Skeletal muscle cell (primary cell): Measurements from ENCODE around the gene SLC7A4.
A peak's percentile ranks its signal among the peaks of the same experiment; 100 is the strongest.
"Not testable (repeated sequence)": the region's sequence is repeated elsewhere in the genome, so short reads cannot be mapped to it uniquely, and the experiment has no call there.

Experiments
- DNase-seq: peaks from one replicate; pipeline ENCODE4 v3.0.0-alpha.2; 2010; ENCODE audit warnings: low read depth
- H3K4me3 ChIP-seq: 2 replicates; pipeline ENCODE4 v1.5.1; 2011; ENCODE audit warnings: low read depth, mild to moderate bottlenecking, control low read depth, low read length, moderate library complexity

The SLC7A4 gene, protein sequence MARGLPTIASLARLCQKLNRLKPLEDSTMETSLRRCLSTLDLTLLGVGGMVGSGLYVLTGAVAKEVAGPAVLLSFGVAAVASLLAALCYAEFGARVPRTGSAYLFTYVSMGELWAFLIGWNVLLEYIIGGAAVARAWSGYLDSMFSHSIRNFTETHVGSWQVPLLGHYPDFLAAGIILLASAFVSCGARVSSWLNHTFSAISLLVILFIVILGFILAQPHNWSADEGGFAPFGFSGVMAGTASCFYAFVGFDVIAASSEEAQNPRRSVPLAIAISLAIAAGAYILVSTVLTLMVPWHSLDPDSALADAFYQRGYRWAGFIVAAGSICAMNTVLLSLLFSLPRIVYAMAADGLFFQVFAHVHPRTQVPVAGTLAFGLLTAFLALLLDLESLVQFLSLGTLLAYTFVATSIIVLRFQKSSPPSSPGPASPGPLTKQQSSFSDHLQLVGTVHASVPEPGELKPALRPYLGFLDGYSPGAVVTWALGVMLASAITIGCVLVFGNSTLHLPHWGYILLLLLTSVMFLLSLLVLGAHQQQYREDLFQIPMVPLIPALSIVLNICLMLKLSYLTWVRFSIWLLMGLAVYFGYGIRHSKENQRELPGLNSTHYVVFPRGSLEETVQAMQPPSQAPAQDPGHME

DNA sequence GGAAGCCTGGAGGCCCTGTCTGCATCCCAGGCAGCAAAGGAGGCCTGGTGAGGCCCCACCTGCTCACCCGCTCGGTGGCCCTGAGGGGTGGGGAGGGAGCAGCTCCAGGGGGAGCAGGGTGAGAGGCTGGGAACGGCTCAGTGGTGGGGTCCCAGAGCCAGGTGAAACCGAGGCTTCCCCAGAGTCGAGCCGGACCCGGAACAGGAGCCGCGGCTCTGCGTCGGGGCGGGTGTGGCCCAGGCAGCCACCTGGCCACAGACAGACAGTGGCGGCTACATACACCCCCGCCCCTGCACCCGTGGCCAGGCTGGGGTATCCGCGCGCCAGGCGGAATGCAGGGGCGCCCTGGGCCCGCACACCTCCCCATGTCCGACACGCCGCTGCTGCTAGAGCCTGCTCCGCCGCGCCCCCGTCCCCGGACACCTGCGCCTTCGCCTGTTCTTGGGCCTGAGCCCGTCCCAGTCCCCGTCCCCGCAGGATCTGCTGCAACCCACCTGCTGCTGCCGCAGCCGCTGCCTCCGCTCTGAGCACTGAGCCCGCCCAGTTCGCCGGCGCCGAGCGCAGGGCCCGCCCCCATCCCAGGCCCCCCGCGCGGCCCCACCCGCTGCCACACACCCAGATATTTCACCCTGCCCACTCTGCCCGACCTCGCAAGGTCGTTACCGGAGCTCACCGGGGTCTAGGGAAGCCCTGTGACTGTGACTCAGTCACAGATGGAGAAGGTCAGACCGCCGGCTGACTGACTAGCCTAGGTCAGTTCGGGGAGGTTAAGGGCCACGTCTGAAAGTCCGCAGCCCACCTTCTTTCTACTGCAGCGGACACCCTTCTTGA lies at the start of gene SLC7A4:
SLC7A4 (minus strand) TSS at position 525 of the 831 bp plus-strand sequence. CDS start 749 bp downstream, outside the sequence.
- no peak for DNase-seq
- H3K4me3 ChIP-seq: peak within 1 kb of the TSS; percentile 11

DNA sequence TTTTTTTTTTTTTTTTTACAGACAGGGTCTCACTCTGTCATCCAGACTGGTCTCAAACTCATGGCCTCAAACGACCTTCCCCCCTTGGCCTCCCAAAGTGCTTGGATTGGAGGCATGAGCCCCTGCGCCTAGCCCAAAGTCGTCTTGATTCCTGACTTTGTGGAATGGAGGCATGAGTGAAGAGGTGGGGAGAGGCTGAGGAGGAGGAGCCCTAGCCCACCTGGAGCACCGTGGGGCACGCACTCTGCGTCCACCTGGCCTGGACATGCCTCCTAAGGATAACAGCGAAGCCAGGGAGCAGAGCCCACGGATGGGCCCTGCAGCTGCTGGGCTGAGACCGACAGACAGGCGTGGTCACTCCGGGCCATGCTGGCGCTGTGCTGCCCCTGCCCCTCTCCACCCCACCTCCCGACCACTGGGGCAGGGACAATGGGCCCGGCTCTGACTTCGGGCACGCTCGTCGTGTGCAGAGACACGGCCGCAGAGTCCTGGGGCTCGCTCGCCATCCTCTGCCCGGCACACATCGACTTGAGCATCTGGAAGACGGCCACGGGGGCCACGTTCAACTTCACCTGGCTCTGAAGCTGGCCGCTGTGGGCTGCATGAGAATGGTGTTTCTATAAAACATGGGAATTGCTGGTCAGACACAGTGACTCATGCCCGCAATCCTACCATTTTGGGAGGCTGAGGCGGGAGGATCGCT lies 48.2 kb upstream of the SLC7A4 start:
- no peak for DNase-seq
- no peak overlapping the region for H3K4me3 ChIP-seq

DNA sequence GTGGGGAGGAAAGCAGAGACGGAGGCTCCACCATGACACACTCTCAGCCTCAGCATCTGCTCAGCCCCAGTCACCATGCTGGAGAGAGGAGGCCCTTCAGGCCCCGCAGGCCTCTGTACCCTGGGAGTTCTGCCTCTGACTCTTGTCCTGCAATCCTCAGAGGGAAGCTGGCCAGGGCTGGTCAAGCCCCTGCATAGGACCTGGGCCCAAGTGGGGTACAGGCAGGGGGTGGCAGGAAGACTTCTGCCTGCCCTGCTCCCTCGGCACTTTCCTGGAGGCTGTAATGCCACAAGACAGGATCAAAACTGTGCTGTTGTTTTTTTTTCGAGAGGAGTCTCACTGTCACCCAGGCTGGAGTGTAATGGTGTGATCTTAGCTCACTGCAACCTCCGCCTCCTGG lies 47.1 kb upstream of the SLC7A4 start:
- DNase-seq: no peak
- no peak overlapping the region for H3K4me3 ChIP-seq

DNA sequence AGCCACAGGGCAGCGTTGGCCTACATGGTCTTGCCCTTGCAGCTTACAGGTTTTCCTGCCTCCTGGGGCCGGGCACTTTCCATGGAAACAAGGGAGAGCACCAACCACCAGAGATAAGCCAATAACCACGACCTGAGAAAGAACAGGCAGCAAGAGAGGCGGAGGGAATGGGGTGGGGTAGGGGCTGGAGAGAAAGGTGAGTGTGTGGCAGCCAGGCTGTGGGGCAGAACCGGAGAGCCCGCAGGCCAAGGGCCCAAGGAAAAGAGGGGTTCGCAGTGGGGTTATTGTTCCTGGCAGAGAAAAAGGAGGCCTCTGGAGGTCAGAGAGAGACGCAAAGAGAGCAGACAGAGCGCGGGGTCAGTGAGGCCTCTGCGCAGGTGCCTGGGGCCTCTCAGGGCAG lies 46.6 kb upstream of the SLC7A4 start:
- no peak for DNase-seq

DNA sequence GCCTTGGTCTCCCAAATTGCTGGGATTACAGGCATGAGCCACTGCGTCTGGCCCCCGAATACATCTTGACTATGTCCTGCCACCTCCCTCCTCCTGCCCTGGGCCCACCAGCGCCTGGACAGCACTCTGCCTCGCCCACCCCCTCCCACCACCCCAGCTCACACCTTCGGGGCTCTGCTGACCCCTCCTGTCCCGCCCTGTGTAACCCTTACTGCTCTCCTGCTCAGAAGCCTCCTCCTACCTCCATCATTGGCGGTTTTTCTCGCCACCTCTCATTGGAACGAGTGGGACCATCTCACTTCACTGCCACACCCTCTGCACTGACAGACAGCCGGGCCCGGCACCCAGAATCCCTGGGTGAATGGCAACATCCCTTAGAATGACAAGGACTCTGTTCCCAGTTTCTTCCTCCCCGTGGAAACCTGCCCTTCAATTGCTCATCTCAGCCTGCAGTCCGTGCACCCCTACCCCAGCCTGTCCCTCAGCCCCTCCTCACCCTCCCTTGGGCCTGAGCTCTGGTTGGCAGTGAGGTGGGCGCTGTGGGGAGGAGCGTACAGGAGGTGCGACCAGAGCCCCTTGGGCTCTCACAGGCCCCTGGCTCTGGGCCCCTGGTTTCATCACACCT lies 45.6 kb upstream of the SLC7A4 start:
- DNase-seq: no peak
- no peak overlapping the region for H3K4me3 ChIP-seq

More for the DNA sequence above, 46.6 kb upstream of the SLC7A4 start:
- no peak overlapping the region for H3K4me3 ChIP-seq

DNA sequence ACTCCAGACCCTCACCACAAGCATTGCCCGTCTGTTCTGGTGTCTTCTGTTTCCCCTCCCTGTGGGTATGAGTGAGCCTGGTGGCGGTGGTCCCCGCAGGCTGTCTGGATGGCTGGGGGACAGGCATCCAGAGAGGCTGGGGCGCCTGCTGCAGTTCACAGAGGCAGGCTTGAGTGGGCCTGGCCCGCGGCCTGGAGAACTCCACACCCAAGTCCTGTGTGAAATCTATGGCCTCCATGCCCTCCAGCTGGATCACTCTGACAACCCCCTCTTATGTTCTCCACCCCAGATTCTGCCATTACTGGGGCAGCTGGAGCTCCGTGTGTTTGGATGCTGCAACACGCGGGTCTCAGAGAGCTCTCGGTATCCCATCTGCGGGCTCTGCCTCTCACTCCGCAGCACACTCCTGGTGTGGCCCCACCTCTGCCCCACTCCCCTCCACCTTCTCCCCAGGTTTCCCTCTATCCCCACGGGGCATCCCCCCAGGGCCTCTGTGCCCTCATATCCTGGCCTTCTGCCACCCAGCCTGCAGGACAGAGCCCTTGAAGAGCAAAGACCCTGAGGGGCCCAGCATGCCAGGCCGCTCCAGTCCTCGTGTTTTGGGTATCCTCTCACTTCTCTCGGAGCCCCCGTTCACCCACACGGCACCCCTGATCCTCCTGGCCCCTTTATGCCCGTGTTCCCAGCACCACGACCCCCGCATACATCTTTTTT lies 44.7 kb upstream of the SLC7A4 start:
- no peak overlapping the region for H3K4me3 ChIP-seq
- no peak for DNase-seq

DNA sequence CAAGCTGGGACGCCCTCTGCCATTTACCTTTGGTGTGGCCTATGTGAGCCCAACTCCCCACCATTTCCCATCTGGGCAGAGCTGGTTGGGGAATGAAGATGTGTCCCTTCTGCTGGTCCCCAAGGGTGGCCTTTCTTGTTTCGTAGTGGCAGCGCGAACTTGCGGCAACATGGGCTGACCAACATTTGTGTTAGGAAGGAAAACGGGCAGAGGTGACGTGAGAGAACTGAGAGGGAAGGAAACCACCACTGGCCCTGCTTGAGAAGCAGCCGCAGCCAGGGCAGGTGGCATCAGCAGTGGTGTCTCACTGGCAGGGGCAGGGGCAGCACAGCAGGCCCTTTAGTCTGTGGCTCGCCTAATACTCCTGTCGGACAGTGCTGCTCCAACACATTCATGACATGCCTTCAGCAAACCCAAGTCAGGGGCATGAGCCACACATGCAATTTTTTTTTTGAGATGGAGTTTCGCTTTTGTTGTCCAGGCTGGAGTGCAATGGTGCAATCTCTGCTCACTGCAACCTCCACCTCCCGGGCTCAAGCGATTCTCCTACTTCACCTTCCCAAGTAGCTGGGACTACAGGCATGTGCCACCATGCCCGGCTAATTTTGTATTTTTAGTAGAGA lies 43.3 kb upstream of the SLC7A4 start:
- no peak overlapping the region for H3K4me3 ChIP-seq
- DNase-seq: no peak

DNA sequence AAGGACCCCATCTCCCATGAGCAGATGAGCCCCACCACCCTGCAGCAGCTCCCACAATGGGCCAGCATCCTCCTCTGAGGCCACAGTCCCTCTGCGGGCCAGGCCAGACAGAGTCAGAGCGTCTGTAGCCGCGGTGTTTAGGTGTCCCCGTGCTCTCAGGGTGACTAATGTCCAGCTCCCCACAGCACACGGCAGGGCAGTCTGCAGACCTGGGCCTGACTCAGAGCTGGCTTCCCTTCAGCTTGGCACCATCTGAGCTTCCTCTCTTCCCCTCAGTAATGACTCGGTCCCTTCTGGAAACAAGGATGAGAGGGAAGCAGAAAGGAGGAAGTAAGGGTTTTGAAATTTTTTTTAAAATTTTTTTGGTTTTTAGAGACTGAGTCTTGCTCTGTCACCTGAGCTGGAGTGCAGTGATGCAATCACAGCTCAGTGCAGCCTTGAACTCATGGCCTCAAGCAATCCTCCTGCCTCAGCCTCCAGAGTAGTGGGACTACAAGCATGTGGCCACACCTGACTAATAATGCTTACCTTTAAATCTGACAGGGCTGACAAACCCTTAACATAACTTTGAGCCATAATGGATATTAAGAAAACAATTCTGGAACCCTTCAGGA lies 41.8 kb upstream of the SLC7A4 start:
- DNase-seq: peak; percentile 10
- no peak overlapping the region for H3K4me3 ChIP-seq

DNA sequence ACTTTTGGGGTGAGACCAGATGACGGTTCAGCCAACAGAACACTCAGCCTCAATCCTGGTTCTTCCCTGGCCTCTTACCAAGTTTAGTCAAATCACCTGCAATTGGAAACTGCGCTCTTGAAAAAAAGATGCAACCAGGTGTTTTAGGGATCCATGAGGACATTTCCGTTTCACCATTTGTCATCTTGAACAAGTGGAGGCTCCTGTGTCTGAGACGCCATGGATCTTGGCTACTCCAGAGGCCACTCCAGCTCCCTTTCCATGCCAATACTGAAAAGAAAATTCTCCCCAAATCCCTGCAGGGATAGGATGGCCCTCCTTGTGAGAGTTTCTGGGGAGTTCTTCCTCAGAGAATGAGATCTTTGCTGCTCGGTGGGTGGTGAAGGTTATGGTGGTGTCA lies 41.1 kb upstream of the SLC7A4 start:
- DNase-seq: no peak

DNA sequence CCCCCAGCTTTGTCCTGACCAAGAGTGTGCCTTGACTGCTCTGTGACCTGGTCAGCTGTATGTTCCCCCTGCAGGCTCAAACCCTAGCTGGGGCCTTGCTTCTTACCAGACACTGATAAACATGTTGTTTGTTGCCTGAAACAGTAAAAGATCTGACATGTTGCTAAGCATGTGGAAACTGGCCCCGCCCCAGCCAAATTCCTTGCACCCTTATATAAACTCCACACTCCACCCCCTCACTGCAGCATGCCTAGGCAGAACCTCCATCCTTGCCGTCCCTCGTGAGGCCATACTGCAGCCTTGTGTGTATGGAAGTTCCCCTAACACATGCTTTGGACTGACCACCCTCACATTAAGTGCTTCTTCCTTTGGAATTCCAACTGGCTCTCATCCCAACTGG lies 40.7 kb upstream of the SLC7A4 start:
- DNase-seq: no peak
- no peak overlapping the region for H3K4me3 ChIP-seq

More for the DNA sequence above, 41.1 kb upstream of the SLC7A4 start:
- no peak overlapping the region for H3K4me3 ChIP-seq

DNA sequence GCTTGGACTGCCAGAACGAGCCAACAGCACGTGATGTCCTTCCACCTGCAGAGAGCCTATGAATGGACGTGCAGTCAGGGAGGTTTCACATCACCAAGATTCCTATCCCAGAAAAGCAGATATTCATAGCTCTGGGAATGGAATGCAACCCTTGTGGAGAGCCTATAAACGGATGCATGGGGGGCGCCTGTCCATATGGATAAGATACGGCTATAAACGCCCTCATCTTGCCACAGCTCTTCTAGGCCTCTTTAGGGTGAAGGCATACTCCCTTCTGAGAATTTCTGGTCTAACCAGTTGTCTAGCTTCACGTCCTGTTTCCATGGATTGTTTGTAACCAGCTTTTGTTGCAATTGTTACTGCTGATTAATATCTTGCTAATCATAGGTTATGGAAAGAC lies 39.4 kb upstream of the SLC7A4 start:
- not testable (repeated sequence) for DNase-seq, H3K4me3 ChIP-seq

DNA sequence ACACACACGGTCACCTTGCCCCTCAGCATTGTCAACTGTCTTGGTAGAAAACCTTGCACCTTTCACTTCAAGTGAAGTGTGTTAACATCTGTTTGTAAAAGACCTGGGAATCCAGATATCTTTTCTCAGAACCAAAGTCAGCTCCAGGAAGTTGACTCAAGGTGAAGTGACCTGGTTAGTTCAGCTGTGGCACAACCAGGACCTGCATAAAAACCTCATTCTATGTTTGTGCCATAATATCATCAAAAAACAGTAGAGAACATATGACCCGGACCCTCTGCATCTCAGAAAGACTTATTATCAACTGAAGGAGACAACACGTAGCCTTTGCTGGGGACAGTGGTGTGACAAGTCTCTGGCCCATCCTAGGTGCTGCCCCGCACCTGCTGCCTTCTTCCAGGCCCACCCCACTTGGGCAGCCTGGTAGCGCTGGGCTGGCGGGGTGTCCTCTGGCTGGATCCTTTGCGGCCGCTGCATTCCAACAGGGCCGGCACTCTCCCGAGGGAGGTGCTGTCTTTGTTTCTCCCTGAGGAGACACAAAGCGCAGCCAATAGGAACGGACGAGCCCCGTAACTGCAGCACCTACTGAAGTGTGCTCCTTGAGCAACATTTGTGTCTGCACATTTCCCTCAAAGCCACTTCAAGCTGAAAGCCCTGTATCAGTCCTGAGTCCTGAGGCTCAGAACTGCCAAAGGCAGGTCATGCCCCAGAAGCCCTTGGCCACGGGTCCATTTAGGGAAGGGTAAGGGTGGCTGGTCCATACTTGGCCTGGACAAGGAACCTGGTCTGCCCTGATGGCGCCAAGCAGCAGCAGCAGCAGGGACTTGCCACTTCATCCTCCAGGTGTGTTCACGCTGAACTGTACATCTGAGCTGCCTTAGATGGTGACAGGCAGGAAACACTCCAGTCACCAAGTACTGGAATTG lies 38.6 kb upstream of the SLC7A4 start:
- DNase-seq: no peak
- H3K4me3 ChIP-seq: no peak overlapping the region

DNA sequence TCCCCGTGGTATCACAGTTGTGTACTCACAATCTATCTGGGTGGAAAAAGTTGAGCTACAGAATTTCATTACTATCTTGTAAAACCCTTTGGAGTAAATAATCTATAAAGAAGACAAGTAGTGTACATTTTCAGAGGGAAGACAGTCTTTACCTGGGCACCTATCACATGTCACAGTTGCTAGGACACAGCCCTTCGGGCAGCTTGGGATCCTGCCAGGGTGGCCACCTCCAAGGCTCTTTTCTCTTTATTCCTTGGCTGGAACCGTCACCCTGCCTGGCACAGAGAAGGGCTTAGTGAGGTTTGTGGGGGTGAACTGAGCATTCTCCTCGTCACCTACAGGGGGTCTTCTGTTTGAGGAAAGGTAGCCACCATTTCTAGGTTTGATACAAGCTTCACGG lies 37.0 kb upstream of the SLC7A4 start:
- no peak for DNase-seq

DNA sequence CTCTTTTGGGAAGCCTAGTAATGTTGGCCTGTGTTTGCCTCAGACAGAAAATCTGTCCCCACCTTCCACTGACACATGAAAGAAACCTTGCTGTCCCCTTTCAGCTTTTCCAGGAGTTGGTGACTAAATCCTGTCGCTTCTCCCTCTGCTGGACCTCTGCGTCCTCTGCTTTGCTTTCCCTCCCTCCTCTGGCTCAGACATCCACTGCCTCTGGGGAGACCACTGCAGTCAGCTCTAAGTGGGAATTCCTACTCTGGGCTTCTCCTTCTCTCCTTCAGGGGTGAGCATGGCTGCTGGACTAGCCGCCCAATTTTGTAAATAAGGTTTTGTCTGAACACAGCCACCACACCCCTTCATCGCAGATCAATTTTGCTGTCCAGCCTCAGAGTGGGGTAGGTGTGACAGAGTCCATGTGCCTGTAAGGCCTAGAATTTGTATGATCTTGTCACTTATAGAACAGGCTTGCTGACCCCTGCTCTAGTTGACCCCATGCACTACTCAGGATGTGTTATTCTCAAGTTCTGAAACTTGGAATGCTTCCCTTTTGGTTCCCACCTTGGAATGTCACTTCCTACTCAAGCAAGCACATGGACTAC lies 36.4 kb upstream of the SLC7A4 start:
- no peak for DNase-seq
- no peak overlapping the region for H3K4me3 ChIP-seq

More for the DNA sequence above, 37.0 kb upstream of the SLC7A4 start:
- no peak overlapping the region for H3K4me3 ChIP-seq

DNA sequence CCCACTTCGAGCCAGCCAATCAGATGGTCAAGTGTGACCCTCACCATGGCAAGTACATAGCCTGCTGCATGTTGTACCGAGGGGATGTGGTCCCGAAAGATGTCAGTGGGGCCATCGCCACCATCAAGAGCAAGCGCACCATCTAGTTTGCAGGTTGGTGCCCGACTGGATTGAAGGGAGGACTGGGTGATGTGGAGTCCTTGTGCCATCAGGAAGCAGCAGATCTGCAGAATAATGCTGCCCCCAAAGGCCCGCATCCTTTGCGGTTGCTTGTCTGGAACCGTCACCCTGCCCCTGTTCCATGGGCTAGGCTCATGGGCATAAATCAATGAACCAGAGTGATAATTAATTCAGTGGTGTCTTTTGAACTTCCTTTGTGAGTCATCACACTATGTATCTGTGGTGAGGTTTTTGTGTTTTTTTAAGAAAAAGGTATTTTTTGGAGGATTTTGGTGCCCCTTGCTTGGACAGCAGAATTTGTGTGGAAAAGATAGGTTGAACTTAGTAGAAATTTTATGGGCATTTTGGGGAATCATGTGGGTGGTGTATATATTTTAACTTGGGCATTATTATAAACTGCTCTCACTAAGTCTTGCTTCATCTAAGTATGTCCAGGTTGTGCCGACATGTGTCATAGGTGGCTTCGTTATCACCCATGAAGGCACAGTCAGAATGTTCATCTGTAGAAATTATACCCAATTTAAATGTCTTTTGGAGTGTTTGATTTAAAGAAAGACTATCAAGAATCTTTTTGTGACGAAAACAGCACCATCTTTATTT lies 35.7 kb upstream of the SLC7A4 start:
- no peak overlapping the region for H3K4me3 ChIP-seq
- no peak for DNase-seq
